Thymus (tissue), 14 donors: Measurements from ENCODE around the gene GTF2A1. TPM values are rescaled to one million over a fixed set of nuclear protein-coding genes. Genes with fewer than 3 reads are reported as not detected.
A peak's percentile ranks its signal among the peaks of the same experiment; 100 is the strongest.

ENCODE experiments used
- DNase-seq, 9 donors: peaks; one replicate each; pipeline ENCODE4 v3.0.0-alpha.2; 2013; ENCODE audit warnings: low spot score in 9 of 9, low read depth in 6 of 9, missing footprints in 1 of 9
- H3K27ac ChIP-seq, 2 donors: one replicate each; pipeline ENCODE4 v1.5.1; 2013; ENCODE audit warnings: control low read depth in 1 of 2, low read depth in 1 of 2, low read length in 1 of 2, mild to moderate bottlenecking in 1 of 2, moderate library complexity in 1 of 2
- H3K27me3 ChIP-seq, 2 donors: one replicate each; pipeline ENCODE4 v1.5.1; 2013; ENCODE audit warnings: low read length in 1 of 2; ENCODE audit not compliant: control insufficient read depth in 2 of 2, insufficient read depth in 1 of 2
- H3K36me3 ChIP-seq, 2 donors: one replicate each; pipeline ENCODE4 v1.5.1; 2013; ENCODE audit warnings: low read length in 1 of 2, mild to moderate bottlenecking in 1 of 2, moderate library complexity in 1 of 2; ENCODE audit not compliant: control insufficient read depth in 2 of 2, insufficient read depth in 2 of 2
- H3K4me1 ChIP-seq, 2 donors: one replicate each; pipeline ENCODE4 v1.5.1; 2013; ENCODE audit warnings: low read length in 2 of 2; ENCODE audit not compliant: control insufficient read depth in 2 of 2, insufficient read depth in 2 of 2
- H3K4me3 ChIP-seq, 2 donors: one replicate each; pipeline ENCODE4 v1.5.1; 2013; ENCODE audit warnings: low read length in 2 of 2, control low read depth in 1 of 2, mild to moderate bottlenecking in 1 of 2
- H3K9me3 ChIP-seq, 2 donors: one replicate each; pipeline ENCODE4 v1.5.1; 2013; ENCODE audit warnings: low read length in 1 of 2, mild to moderate bottlenecking in 1 of 2; ENCODE audit not compliant: control insufficient read depth in 2 of 2, insufficient read depth in 1 of 2
- WGBS: extraction: QIAGEN DNeasy Blood & Tissue Kit; methylation state at CpG from one replicate; pipeline ENCODE4 v1.1.7; 2013; 5-methylcytosine and 5-hydroxymethylcytosine counted together
- long read RNA-seq, 10 donors: transcript quantifications; one replicate each; lab custom pipeline, GENCODE V29; 2026
- polyA plus RNA-seq: library from polyadenylated mRNA; stranded (reverse); fragments of 200-250 nt; gene quantifications from one replicate; pipeline ENCODE4 v1.2.3, GENCODE V29; 2013
- total RNA-seq: library from RNA; stranded (reverse); fragments of 120-200 nt; gene quantifications from one replicate; pipeline ENCODE4 v1.2.4, GENCODE V29; 2013
- donor health status: healthy.

The GTF2A1 gene
- 21.3 TPM for total RNA-seq
- polyA plus RNA-seq, result 14.1 TPM
- long read RNA-seq, donor 1, full-length matches to known transcripts, result 2 of 24 reads
- long read RNA-seq, donor 1, partial matches to known transcripts, result 22 of 24 reads
- long read RNA-seq, donor 1, other reads (novel, unspliced or antisense), result 0 of 24 reads
- long read RNA-seq, donor 2, result 0 reads
- long read RNA-seq, donor 3, full-length matches to known transcripts, result 3 of 70 reads
- long read RNA-seq, donor 3, partial matches to known transcripts, result 67 of 70 reads
- long read RNA-seq, donor 3, other reads (novel, unspliced or antisense), result 0 of 70 reads
- long read RNA-seq, donor 4, full-length matches to known transcripts, result 8 of 97 reads
- long read RNA-seq, donor 4, partial matches to known transcripts, result 89 of 97 reads
- long read RNA-seq, donor 4, other reads (novel, unspliced or antisense), result 0 of 97 reads
- long read RNA-seq, donor 5, full-length matches to known transcripts, result 7 of 101 reads
- long read RNA-seq, donor 5, partial matches to known transcripts, result 94 of 101 reads
- long read RNA-seq, donor 5, other reads (novel, unspliced or antisense), result 0 of 101 reads
- long read RNA-seq, donor 6, full-length matches to known transcripts, result 6 of 150 reads
- long read RNA-seq, donor 6, partial matches to known transcripts, result 144 of 150 reads
- long read RNA-seq, donor 6, other reads (novel, unspliced or antisense), result 0 of 150 reads
- long read RNA-seq, donor 7, full-length matches to known transcripts, result 10 of 143 reads
- long read RNA-seq, donor 7, partial matches to known transcripts, result 133 of 143 reads
- long read RNA-seq, donor 7, other reads (novel, unspliced or antisense), result 0 of 143 reads
- long read RNA-seq, donor 8, full-length matches to known transcripts, result 2 of 52 reads
- long read RNA-seq, donor 8, partial matches to known transcripts, result 50 of 52 reads
- long read RNA-seq, donor 8, other reads (novel, unspliced or antisense), result 0 of 52 reads
- long read RNA-seq, donor 9, full-length matches to known transcripts, result 9 of 89 reads
- long read RNA-seq, donor 9, partial matches to known transcripts, result 80 of 89 reads
- long read RNA-seq, donor 9, other reads (novel, unspliced or antisense), result 0 of 89 reads
- long read RNA-seq, donor 10, full-length matches to known transcripts, result 2 of 71 reads
- long read RNA-seq, donor 10, partial matches to known transcripts, result 69 of 71 reads
- long read RNA-seq, donor 10, other reads (novel, unspliced or antisense), result 0 of 71 reads

GRCh38 chr14:81220830-81221578 lies at the start of gene GTF2A1:
Gene GTF2A1 (minus strand): TSS chr14:81220959. CDS start chr14:81220518, 441 bp downstream.
- H3K4me3 ChIP-seq, result peak within 1 kb of the TSS; percentile 71 to 89
- H3K36me3 ChIP-seq, result no peaks in the 10 kb centered on the region
- DNase-seq, result peak; percentile 90 to 96 (median 93)
- peaks cover 6 to 14% of the 10 kb centered on the region in 2 donors for H3K4me1 ChIP-seq
- WGBS, result under 1% methylated on average over 84 of the region's 84 CpGs
- H3K9me3 ChIP-seq, result peaks cover 0 to 3% of the 10 kb centered on the region in 2 donors
- H3K27ac ChIP-seq, result peak within 1 kb of the TSS; percentile 99 to 100
- no peaks in the 10 kb centered on the region for H3K27me3 ChIP-seq

- H3K4me3 ChIP-seq, result no peak overlapping the region
- WGBS, result 99% methylated on average over 3 of the region's 3 CpGs
- peaks cover 13 to 25% of the 10 kb centered on the region in 2 donors for H3K4me1 ChIP-seq
- H3K27me3 ChIP-seq, result no peaks in the 10 kb centered on the region
- DNase-seq, result no peak
- H3K27ac ChIP-seq, result no peak overlapping the region
- no peaks in the 10 kb centered on the region for H3K36me3 ChIP-seq
- no peaks in the 10 kb centered on the region for H3K9me3 ChIP-seq
Observed at GRCh38 chr14:81269979-81270375, 49.2 kb upstream of the GTF2A1 start.

GRCh38 chr14:81269100-81269978 lies 48.6 kb upstream of the GTF2A1 start:
- H3K9me3 ChIP-seq, result no peaks in the 10 kb centered on the region
- H3K4me3 ChIP-seq, result no peak overlapping the region
- H3K27ac ChIP-seq, result no peak overlapping the region
- DNase-seq, result peak in 8 of 9 donors; percentile 25 to 72 (median 40)
- WGBS, result 60% methylated on average over 7 of the region's 7 CpGs
- H3K36me3 ChIP-seq, result no peaks in the 10 kb centered on the region
- H3K4me1 ChIP-seq, result peaks cover 13 to 25% of the 10 kb centered on the region in 2 donors
- H3K27me3 ChIP-seq, result no peaks in the 10 kb centered on the region

- DNase-seq, result peak; percentile 18 to 79 (median 45)
- no peak overlapping the region for H3K4me3 ChIP-seq
- H3K27me3 ChIP-seq, result no peaks in the 10 kb centered on the region
- H3K4me1 ChIP-seq, result peaks cover 13 to 25% of the 10 kb centered on the region in 2 donors
- WGBS, result 13% methylated on average over 3 of the region's 3 CpGs
- peak overlapping the region in 1 of 2 donors; percentile 44 for H3K27ac ChIP-seq
- H3K36me3 ChIP-seq, result no peaks in the 10 kb centered on the region
- H3K9me3 ChIP-seq, result no peaks in the 10 kb centered on the region
Observed at GRCh38 chr14:81268016-81268416, 47.3 kb upstream of the GTF2A1 start.

GRCh38 chr14:81265636-81266169 lies 44.9 kb upstream of the GTF2A1 start:
- DNase-seq, result peak in 6 of 9 donors; percentile 10 to 54 (median 24)
- H3K36me3 ChIP-seq, result no peaks in the 10 kb centered on the region

GRCh38 chr14:81264671-81265070 lies 43.9 kb upstream of the GTF2A1 start:
- Histone ChIP-seq H3K27ac (no peak overlapping the region), H3K4me3 (no peak overlapping the region), H3K27me3 (no peaks in the 10 kb centered on the region), H3K36me3 (no peaks in the 10 kb centered on the region), H3K4me1 (peaks cover 13 to 25% of the 10 kb centered on the region in 2 donors), H3K9me3 (no peaks in the 10 kb centered on the region)
- no peak for DNase-seq
- WGBS, result 92% methylated on average over 1 of the region's 1 CpG

More at GRCh38 chr14:81265636-81266169, 44.9 kb upstream of the GTF2A1 start:
- Histone ChIP-seq H3K27me3 (no peaks in the 10 kb centered on the region), H3K9me3 (no peaks in the 10 kb centered on the region), H3K4me3 (no peak overlapping the region), H3K27ac (peak overlapping the region in 1 of 2 donors; percentile 2), H3K4me1 (peaks cover 13 to 25% of the 10 kb centered on the region in 2 donors)
- 15% methylated on average over 3 of the region's 3 CpGs for WGBS

GRCh38 chr14:81263777-81264410 lies 43.1 kb upstream of the GTF2A1 start:
- 98% methylated on average over 4 of the region's 4 CpGs for WGBS
- DNase-seq, result no peak
- Histone ChIP-seq H3K9me3 (no peaks in the 10 kb centered on the region), H3K27me3 (no peaks in the 10 kb centered on the region), H3K4me3 (no peak overlapping the region), H3K36me3 (no peaks in the 10 kb centered on the region), H3K4me1 (peaks cover 13 to 20% of the 10 kb centered on the region in 2 donors), H3K27ac (no peak overlapping the region)
